HG03439 (cell line): Measurements from ENCODE around the gene CDH5.

Experiments used
- ATAC-seq: cut with Tn5 transposase; IDR thresholded peaks from one replicate; pipeline ENCODE4 v1.9.1; 2021; ENCODE audit warnings: mild to moderate bottlenecking, moderate library complexity; ENCODE audit not compliant: unreplicated experiment

Gene CDH5

GRCh38 chr16:66416136-66416535, 49.6 kb downstream of the CDH5 start:
- no peak for ATAC-seq

- ATAC-seq, result no peak
Observed at GRCh38 chr16:66416939-66417700, 50.6 kb downstream of the CDH5 start.

- no peak for ATAC-seq
Observed at GRCh38 chr16:66418165-66418962, 51.9 kb downstream of the CDH5 start.

GRCh38 chr16:66419527-66419926, 53.0 kb downstream of the CDH5 start:
- ATAC-seq, result no peak

GRCh38 chr16:66420396-66420795, 53.9 kb downstream of the CDH5 start:
- no peak for ATAC-seq

- ATAC-seq, result no peak
Observed at GRCh38 chr16:66421891-66422290, 55.4 kb downstream of the CDH5 start.

- no peak for ATAC-seq
Observed at GRCh38 chr16:66422366-66422765, 55.9 kb downstream of the CDH5 start.

GRCh38 chr16:66423177-66423576, 56.7 kb downstream of the CDH5 start:
- ATAC-seq, result no peak

GRCh38 chr16:66425651-66426050, 59.2 kb downstream of the CDH5 start:
- no peak for ATAC-seq

- ATAC-seq, result no peak
Observed at GRCh38 chr16:66426112-66427035, 59.9 kb downstream of the CDH5 start.

GRCh38 chr16:66427036-66427860, 60.8 kb downstream of the CDH5 start, which contains the start of gene BEAN1:
Gene BEAN1 (plus strand): TSS chr16:66427295. CDS start chr16:66437677, 10,382 bp downstream.
- ATAC-seq, result no peak

- ATAC-seq, result no peak
Observed at GRCh38 chr16:66427871-66428681, 61.6 kb downstream of the CDH5 start.

GRCh38 chr16:66428682-66429251, 62.3 kb downstream of the CDH5 start:
- no peak for ATAC-seq

- no peak for ATAC-seq
Observed at GRCh38 chr16:66429290-66429962, 62.9 kb downstream of the CDH5 start.

- no peak for ATAC-seq
Observed at GRCh38 chr16:66430214-66430613, 63.7 kb downstream of the CDH5 start.

GRCh38 chr16:66431760-66432159, 65.3 kb downstream of the CDH5 start:
- no peak for ATAC-seq

GRCh38 chr16:66432429-66432828, 65.9 kb downstream of the CDH5 start:
- no peak for ATAC-seq

GRCh38 chr16:66434619-66435430, 68.3 kb downstream of the CDH5 start:
- ATAC-seq, result no peak
